ENCODE results near the gene CDK17.

Gene CDK17

GRCh38 chr12:96237035-96237434 lies 163.2 kb downstream of the CDK17 start:
- TF ChIP-seq TAF1 (IDR thresholded peaks at IDR 0.05; ENCODE audit: borderline replicate concordance, insufficient read depth, low read length) (no peak), FOXP2 (optimal IDR thresholded peaks at IDR 0.05; ENCODE audit: borderline replicate concordance, extremely low read depth, extremely low read length, insufficient read depth) (no peak), REST (IDR thresholded peaks at IDR 0.05; ENCODE audit: insufficient read depth in 1 of 2, low read depth in 2 of 2, low read length in 2 of 2) (no peak), SIN3A (IDR thresholded peaks at IDR 0.05; ENCODE audit: borderline replicate concordance, insufficient read depth, low read length) (no peak), POLR2AphosphoS5 (IDR thresholded peaks at IDR 0.05; ENCODE audit: low read depth, low read length) (no peak)

- TF ChIP-seq TAF1 (IDR thresholded peaks at IDR 0.05; ENCODE audit: borderline replicate concordance, insufficient read depth, low read length): no peak
- TF ChIP-seq POLR2AphosphoS5 (IDR thresholded peaks at IDR 0.05; ENCODE audit: low read depth, low read length): no peak
- no peak for TF ChIP-seq REST (IDR thresholded peaks at IDR 0.05; ENCODE audit: insufficient read depth in 1 of 2, low read depth in 2 of 2, low read length in 2 of 2)
- no peak for TF ChIP-seq FOXP2 (optimal IDR thresholded peaks at IDR 0.05; ENCODE audit: borderline replicate concordance, extremely low read depth, extremely low read length, insufficient read depth)
- no peak for TF ChIP-seq SIN3A (IDR thresholded peaks at IDR 0.05; ENCODE audit: borderline replicate concordance, insufficient read depth, low read length)
These were observed 163.9 kb downstream of the CDK17 start for GRCh38 chr12:96236221-96236822.

- TF ChIP-seq REST (IDR thresholded peaks at IDR 0.05; ENCODE audit: insufficient read depth in 1 of 2, low read depth in 2 of 2, low read length in 2 of 2) (no peak), TAF1 (IDR thresholded peaks at IDR 0.05; ENCODE audit: borderline replicate concordance, insufficient read depth, low read length) (no peak), POLR2AphosphoS5 (IDR thresholded peaks at IDR 0.05; ENCODE audit: low read depth, low read length) (no peak), FOXP2 (optimal IDR thresholded peaks at IDR 0.05; ENCODE audit: borderline replicate concordance, extremely low read depth, extremely low read length, insufficient read depth) (no peak), SIN3A (IDR thresholded peaks at IDR 0.05; ENCODE audit: borderline replicate concordance, insufficient read depth, low read length) (no peak)
These were observed 164.8 kb downstream of the CDK17 start for GRCh38 chr12:96235484-96235826.

- TF ChIP-seq POLR2AphosphoS5 (IDR thresholded peaks at IDR 0.05; ENCODE audit: low read depth, low read length): no peak
- TF ChIP-seq SIN3A (IDR thresholded peaks at IDR 0.05; ENCODE audit: borderline replicate concordance, insufficient read depth, low read length): no peak
- TF ChIP-seq REST (IDR thresholded peaks at IDR 0.05; ENCODE audit: insufficient read depth in 1 of 2, low read depth in 2 of 2, low read length in 2 of 2): no peak
These were observed 165.4 kb downstream of the CDK17 start for GRCh38 chr12:96234591-96235483.
